ENCODE measurements around the gene ZNF333.

ZNF333 gene

DNA sequence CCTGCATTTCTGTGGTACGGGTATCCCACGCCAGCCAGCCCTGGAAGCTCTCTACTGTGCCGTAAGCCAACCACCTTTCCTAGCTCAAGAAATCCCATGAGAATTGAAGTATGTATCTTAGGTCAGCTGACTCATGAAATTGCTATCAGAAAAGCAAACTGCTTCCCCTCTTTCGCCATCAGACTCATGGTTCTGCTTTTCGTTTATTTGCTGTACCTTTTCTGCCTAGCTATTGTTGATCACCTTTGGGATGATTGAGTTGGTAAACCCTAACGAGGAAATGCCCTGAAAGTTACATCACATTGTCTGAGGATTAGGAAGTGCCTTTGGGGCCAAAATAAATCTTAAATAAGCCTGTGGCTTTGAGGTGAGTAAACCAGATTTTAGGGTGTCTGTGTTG is 15.1 kb upstream of the ZNF333 start, which contains the start of gene ADGRE3:
ADGRE3 (minus strand) TSS at position 81 of the 400 bp plus-strand sequence; CDS start at position 7, 74 bp downstream.
- Histone ChIP-seq H3K4me1 (ENCODE audit: control insufficient read depth in 2 of 2, insufficient read depth in 1 of 2, low read depth in 1 of 2, low read length in 2 of 2) (no peaks in the 10 kb centered on the region), H3K9ac (ENCODE audit: low read depth, low read length, poor library complexity) (no peak within 1 kb of the TSS), H3K23ac (ENCODE audit: low read depth, low read length, poor library complexity) (no peak within 1 kb of the TSS), H2BK5ac (ENCODE audit: low read length) (no peak within 1 kb of the TSS), H2AK5ac (ENCODE audit: low read depth, low read length) (no peak within 1 kb of the TSS), H4K91ac (ENCODE audit: low read depth, low read length, poor library complexity) (no peak within 1 kb of the TSS), H3K18ac (ENCODE audit: low read length) (no peak within 1 kb of the TSS), H3K27ac (replicated peaks; ENCODE audit: low read length) (no peak within 1 kb of the TSS), H3K14ac (ENCODE audit: low read length) (no peak within 1 kb of the TSS), H2BK120ac (ENCODE audit: low read depth, low read length) (no peak within 1 kb of the TSS), H3K9me3 (replicated peaks in 1 of 2; ENCODE audit: control insufficient read depth in 2 of 2, insufficient read depth in 1 of 2, low read depth in 1 of 2, low read length in 2 of 2) (peaks cover 0 to 14% of the 10 kb centered on the region in 2 donors), H3K79me1 (ENCODE audit: low read depth, low read length) (no peaks in the 10 kb centered on the region), H2BK12ac (ENCODE audit: low read length) (no peak within 1 kb of the TSS), H2AFZ (ENCODE audit: low read length) (no peak within 1 kb of the TSS), H3K4me2 (ENCODE audit: insufficient read depth, low read length, poor library complexity, severe bottlenecking) (no peak within 1 kb of the TSS), H3K4me3 (ENCODE audit: low read length in 2 of 2) (no peak within 1 kb of the TSS), H3K27me3 (ENCODE audit: control insufficient read depth in 3 of 3, insufficient read depth in 3 of 3, low read depth in 1 of 3, low read length in 3 of 3) (peaks cover 0 to 14% (median 4%) of the 10 kb centered on the region in 3 experiments), H3K4ac (ENCODE audit: low read length) (no peak within 1 kb of the TSS), H3K36me3 (replicated peaks in 1 of 2; ENCODE audit: control insufficient read depth in 2 of 2, insufficient read depth in 2 of 2, low read length in 2 of 2) (no peaks in the 10 kb centered on the region), H2BK15ac (ENCODE audit: low read length) (no peak within 1 kb of the TSS), H4K8ac (ENCODE audit: low read depth, low read length) (no peak within 1 kb of the TSS)
- WGBS, 2 donors (ENCODE audit: extremely low coverage in 2 of 2, insufficient read length in 2 of 2, insufficient replicate concordance in 1 of 2), result no CpG with 5 or more reads among the region's 6 CpGs
- DNase-seq (ENCODE audit: low spot score), result no peak

- Histone ChIP-seq H3K36me3 (replicated peaks in 1 of 2; ENCODE audit: control insufficient read depth in 2 of 2, insufficient read depth in 2 of 2, low read length in 2 of 2) (no peaks in the 10 kb centered on the region), H2AFZ (ENCODE audit: low read length) (no peak overlapping the region), H3K14ac (ENCODE audit: low read length) (no peak overlapping the region), H3K79me1 (ENCODE audit: low read depth, low read length) (no peaks in the 10 kb centered on the region), H3K27me3 (ENCODE audit: control insufficient read depth in 3 of 3, insufficient read depth in 3 of 3, low read depth in 1 of 3, low read length in 3 of 3) (peaks cover 0 to 5% (median 4%) of the 10 kb centered on the region in 3 experiments), H3K18ac (ENCODE audit: low read length) (no peak overlapping the region), H2BK120ac (ENCODE audit: low read depth, low read length) (no peak overlapping the region), H3K4ac (ENCODE audit: low read length) (no peak overlapping the region), H3K23ac (ENCODE audit: low read depth, low read length, poor library complexity) (no peak overlapping the region), H3K9me3 (replicated peaks in 1 of 2; ENCODE audit: control insufficient read depth in 2 of 2, insufficient read depth in 1 of 2, low read depth in 1 of 2, low read length in 2 of 2) (peaks cover 0 to 7% of the 10 kb centered on the region in 2 donors), H3K27ac (replicated peaks; ENCODE audit: low read length) (no peak overlapping the region), H4K8ac (ENCODE audit: low read depth, low read length) (no peak overlapping the region), H2BK5ac (ENCODE audit: low read length) (no peak overlapping the region), H2BK12ac (ENCODE audit: low read length) (no peak overlapping the region), H3K4me1 (ENCODE audit: control insufficient read depth in 2 of 2, insufficient read depth in 1 of 2, low read depth in 1 of 2, low read length in 2 of 2) (no peaks in the 10 kb centered on the region), H3K4me3 (ENCODE audit: low read length in 2 of 2) (peak overlapping the region in 1 of 2 donors; percentile 71), H2BK15ac (ENCODE audit: low read length) (no peak overlapping the region), H2AK5ac (ENCODE audit: low read depth, low read length) (no peak overlapping the region), H3K9ac (ENCODE audit: low read depth, low read length, poor library complexity) (peak overlapping the region; percentile 68), H3K4me2 (ENCODE audit: insufficient read depth, low read length, poor library complexity, severe bottlenecking) (no peak overlapping the region), H4K91ac (ENCODE audit: low read depth, low read length, poor library complexity) (no peak overlapping the region)
- no peak for DNase-seq (ENCODE audit: low spot score)
- WGBS, 2 donors (ENCODE audit: extremely low coverage in 2 of 2, insufficient read length in 2 of 2, insufficient replicate concordance in 1 of 2), result 100% methylated on average over 3 to 6 of the region's 10 CpGs
Measured at GRCh38 chr19:14676762-14677161, 13.1 kb upstream of the ZNF333 start.

GRCh38 chr19:14677464-14677863 is 12.4 kb upstream of the ZNF333 start:
- Histone ChIP-seq H2BK12ac (ENCODE audit: low read length) (no peak overlapping the region), H4K91ac (ENCODE audit: low read depth, low read length, poor library complexity) (no peak overlapping the region), H3K9me3 (replicated peaks in 1 of 2; ENCODE audit: control insufficient read depth in 2 of 2, insufficient read depth in 1 of 2, low read depth in 1 of 2, low read length in 2 of 2) (peaks cover 0 to 7% of the 10 kb centered on the region in 2 donors), H2BK5ac (ENCODE audit: low read length) (no peak overlapping the region), H3K4me3 (ENCODE audit: low read length in 2 of 2) (no peak overlapping the region), H3K23ac (ENCODE audit: low read depth, low read length, poor library complexity) (no peak overlapping the region), H3K4me2 (ENCODE audit: insufficient read depth, low read length, poor library complexity, severe bottlenecking) (no peak overlapping the region), H3K9ac (ENCODE audit: low read depth, low read length, poor library complexity) (no peak overlapping the region), H3K4me1 (ENCODE audit: control insufficient read depth in 2 of 2, insufficient read depth in 1 of 2, low read depth in 1 of 2, low read length in 2 of 2) (no peaks in the 10 kb centered on the region), H3K27ac (replicated peaks; ENCODE audit: low read length) (no peak overlapping the region), H3K36me3 (replicated peaks in 1 of 2; ENCODE audit: control insufficient read depth in 2 of 2, insufficient read depth in 2 of 2, low read length in 2 of 2) (no peaks in the 10 kb centered on the region), H2BK15ac (ENCODE audit: low read length) (no peak overlapping the region), H3K14ac (ENCODE audit: low read length) (no peak overlapping the region), H2AFZ (ENCODE audit: low read length) (no peak overlapping the region), H3K18ac (ENCODE audit: low read length) (no peak overlapping the region), H3K4ac (ENCODE audit: low read length) (no peak overlapping the region), H4K8ac (ENCODE audit: low read depth, low read length) (no peak overlapping the region), H3K27me3 (ENCODE audit: control insufficient read depth in 3 of 3, insufficient read depth in 3 of 3, low read depth in 1 of 3, low read length in 3 of 3) (peaks cover 0 to 9% (median 4%) of the 10 kb centered on the region in 3 experiments), H2BK120ac (ENCODE audit: low read depth, low read length) (no peak overlapping the region), H3K79me1 (ENCODE audit: low read depth, low read length) (no peaks in the 10 kb centered on the region), H2AK5ac (ENCODE audit: low read depth, low read length) (no peak overlapping the region)
- 100% methylated on average over 3 of the region's 6 CpGs; no CpG with 5 or more reads in 1 of the 2 donors for WGBS, 2 donors (ENCODE audit: extremely low coverage in 2 of 2, insufficient read length in 2 of 2, insufficient replicate concordance in 1 of 2)
- no peak for DNase-seq (ENCODE audit: low spot score)

GRCh38 chr19:14678199-14678598 is 11.6 kb upstream of the ZNF333 start:
- Histone ChIP-seq H3K4ac (ENCODE audit: low read length) (no peak overlapping the region), H2AK5ac (ENCODE audit: low read depth, low read length) (no peak overlapping the region), H3K4me3 (ENCODE audit: low read length in 2 of 2) (no peak overlapping the region), H3K9me3 (replicated peaks in 1 of 2; ENCODE audit: control insufficient read depth in 2 of 2, insufficient read depth in 1 of 2, low read depth in 1 of 2, low read length in 2 of 2) (peaks cover 0 to 7% of the 10 kb centered on the region in 2 donors), H3K14ac (ENCODE audit: low read length) (no peak overlapping the region), H3K36me3 (replicated peaks in 1 of 2; ENCODE audit: control insufficient read depth in 2 of 2, insufficient read depth in 2 of 2, low read length in 2 of 2) (no peaks in the 10 kb centered on the region), H3K27me3 (ENCODE audit: control insufficient read depth in 3 of 3, insufficient read depth in 3 of 3, low read depth in 1 of 3, low read length in 3 of 3) (peaks cover 0 to 9% (median 4%) of the 10 kb centered on the region in 3 experiments), H2BK120ac (ENCODE audit: low read depth, low read length) (no peak overlapping the region), H3K18ac (ENCODE audit: low read length) (no peak overlapping the region), H2BK5ac (ENCODE audit: low read length) (no peak overlapping the region), H2AFZ (ENCODE audit: low read length) (no peak overlapping the region), H4K91ac (ENCODE audit: low read depth, low read length, poor library complexity) (no peak overlapping the region), H3K23ac (ENCODE audit: low read depth, low read length, poor library complexity) (no peak overlapping the region), H2BK12ac (ENCODE audit: low read length) (no peak overlapping the region), H3K4me1 (ENCODE audit: control insufficient read depth in 2 of 2, insufficient read depth in 1 of 2, low read depth in 1 of 2, low read length in 2 of 2) (no peaks in the 10 kb centered on the region), H3K9ac (ENCODE audit: low read depth, low read length, poor library complexity) (no peak overlapping the region), H4K8ac (ENCODE audit: low read depth, low read length) (no peak overlapping the region), H3K79me1 (ENCODE audit: low read depth, low read length) (no peaks in the 10 kb centered on the region), H3K27ac (replicated peaks; ENCODE audit: low read length) (no peak overlapping the region), H3K4me2 (ENCODE audit: insufficient read depth, low read length, poor library complexity, severe bottlenecking) (no peak overlapping the region), H2BK15ac (ENCODE audit: low read length) (no peak overlapping the region)
- no peak for DNase-seq (ENCODE audit: low spot score)
- no CpG with 5 or more reads among the region's 9 CpGs for WGBS, 2 donors (ENCODE audit: extremely low coverage in 2 of 2, insufficient read length in 2 of 2, insufficient replicate concordance in 1 of 2)
